ENCODE data around the gene UNC5A.

UNC5A gene

DNA sequence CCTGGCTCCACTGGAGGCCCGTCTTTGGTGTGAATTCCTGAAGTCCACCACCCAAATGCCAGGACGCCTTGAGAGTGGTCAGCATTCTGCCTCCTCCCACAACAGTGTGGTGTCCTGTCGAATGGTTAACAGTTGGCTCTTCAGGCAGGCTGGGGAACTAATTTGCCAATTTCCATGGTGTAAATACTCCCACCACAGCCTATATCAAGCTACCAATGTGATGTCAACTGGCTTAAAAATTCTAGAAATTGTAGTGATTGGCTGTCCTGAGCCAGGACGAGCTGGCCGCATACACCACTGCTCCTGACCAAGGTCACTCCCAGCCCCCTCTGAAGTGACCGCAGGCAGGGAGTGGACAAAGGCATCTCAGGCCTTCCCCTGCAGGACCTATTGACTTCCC lies 11.1 kb downstream of the UNC5A start:
- DNase-seq (ENCODE audit: low spot score), result no peak

DNA sequence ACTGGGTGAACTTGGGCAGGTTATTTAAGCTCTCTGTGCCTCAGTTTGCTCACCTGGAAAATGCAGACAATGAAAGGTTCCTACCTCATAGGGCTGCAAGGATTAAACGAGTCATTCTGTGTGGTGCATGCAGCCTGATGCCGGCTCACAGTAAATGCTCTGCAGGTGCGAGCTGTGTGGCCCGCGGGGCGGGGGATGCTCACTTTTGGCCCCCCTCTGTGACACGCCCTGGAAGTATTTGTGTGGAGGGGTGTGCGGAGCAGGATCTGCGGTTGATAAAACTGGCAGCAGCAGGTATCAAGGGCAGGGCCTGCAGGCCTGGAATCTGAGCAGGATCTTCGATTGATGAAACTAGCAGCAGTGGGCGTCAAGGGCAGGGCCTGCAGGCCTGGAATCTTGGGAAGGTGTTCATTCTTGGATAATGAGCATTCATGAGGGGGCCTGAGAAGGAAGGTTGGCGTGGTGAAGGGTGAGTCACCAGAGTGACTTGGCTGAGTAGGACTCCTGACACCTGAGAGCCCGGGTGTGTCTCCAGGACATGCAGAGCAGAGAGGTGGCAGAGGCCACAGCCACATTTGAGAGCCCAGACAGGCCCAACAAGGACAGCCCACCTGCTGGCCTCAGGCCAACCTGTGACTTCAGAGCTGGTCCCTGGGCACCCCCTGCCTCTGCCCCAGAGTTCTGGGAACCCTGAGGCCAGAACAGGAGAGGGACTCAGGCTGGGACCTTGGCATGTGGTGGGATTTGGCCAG lies 11.9 kb downstream of the UNC5A start:
- no peak for DNase-seq (ENCODE audit: low spot score)

DNA sequence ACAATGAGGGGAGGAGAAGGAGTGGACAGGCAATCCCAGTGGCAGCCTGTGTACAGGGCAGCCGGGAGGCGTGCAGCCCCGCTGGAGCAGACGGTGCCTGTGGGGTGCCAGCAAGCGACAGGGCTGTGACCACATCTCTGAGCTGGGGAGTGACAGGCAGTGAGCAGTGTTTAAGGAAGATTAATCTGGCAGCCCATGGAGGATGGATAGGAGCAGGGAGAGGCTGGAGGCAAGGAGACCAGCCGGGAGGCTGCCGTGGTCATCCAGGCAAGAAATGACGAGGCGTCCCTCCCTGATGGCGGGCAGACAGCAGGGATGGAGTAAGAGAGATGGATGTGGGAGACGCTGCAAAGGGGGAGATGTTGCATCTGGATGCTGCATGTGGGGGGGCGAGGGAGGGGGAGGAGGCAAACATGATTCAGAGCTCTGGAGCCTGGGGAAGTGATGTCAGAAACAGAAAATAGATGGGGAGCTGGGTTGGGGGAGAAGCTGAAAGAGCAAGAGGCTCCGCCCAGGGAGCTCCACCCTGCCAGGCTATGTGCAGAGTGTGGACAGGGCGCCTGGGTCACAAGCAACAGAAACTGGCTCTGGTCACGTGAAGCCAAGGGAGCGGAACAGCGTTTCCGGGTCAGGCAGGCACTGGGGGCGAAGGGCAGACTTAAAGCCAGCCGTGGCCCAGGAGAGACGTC lies 12.6 kb downstream of the UNC5A start:
- no peak for DNase-seq (ENCODE audit: low spot score)

GRCh38 chr5:176823869-176824412 lies 13.6 kb downstream of the UNC5A start:
- DNase-seq (ENCODE audit: low spot score), result no peak

DNA sequence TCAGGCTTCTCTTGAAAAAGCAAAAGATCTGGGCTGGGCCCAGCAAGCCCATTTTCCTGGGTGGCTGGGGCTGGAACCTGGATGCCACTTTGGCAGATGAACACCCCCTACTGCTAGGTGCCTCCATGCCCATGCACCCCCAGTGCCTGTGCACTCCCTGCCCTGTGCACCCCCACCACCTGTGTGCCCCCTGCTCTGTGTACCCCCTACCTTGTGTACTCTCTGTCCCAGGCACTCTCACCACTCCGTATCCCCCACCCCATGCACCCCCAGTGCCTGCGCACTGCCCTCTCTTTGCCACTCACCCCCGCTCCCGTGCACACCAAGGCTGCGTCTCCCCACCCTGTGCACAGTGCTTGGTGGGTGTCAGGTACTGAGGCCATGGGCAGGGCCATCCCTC lies 14.2 kb downstream of the UNC5A start:
- DNase-seq (ENCODE audit: low spot score), result no peak

- no peak for DNase-seq (ENCODE audit: low spot score)
Measured at GRCh38 chr5:176825234-176825633, 14.9 kb downstream of the UNC5A start.

DNA sequence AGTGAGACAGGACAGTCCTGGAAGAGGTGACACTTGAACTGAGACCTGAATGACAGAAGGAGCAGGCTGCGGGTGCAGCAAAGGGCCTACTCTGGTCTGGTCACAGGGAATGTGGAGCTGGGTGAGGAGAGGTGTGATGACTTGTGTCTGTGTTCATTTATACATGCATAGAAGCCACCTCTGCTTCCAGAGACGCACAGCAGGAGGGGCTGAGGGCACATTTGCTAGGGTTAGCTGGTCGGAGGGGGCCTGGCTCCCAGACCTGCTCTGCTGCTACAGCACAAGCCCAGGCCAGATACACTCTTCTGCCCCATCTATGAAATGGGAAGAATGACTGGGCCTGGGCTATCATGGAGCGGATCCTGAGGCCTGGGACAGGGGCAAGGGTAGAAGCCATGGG lies 15.6 kb downstream of the UNC5A start:
- no peak for DNase-seq (ENCODE audit: low spot score)

GRCh38 chr5:176827736-176828414 lies 17.5 kb downstream of the UNC5A start:
- DNase-seq (ENCODE audit: low spot score), result no peak

DNA sequence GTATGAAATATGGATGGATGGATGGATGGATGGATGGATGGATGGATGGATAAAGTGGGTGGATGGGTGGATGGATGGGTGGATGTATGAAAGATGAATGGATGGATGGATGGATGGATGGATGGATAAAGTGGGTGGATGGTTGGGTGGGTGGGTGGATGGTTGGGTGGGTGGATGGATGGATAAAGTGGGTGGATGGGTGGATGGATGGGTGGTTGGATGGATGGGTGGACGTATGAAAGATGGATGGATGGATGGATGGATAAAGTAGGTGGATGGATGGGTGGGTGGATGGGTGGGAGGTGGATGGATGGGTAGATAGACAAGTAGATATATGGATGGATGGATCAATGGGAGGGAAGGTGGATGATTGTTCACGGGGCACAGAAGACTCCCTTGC lies 19.0 kb downstream of the UNC5A start:
- no peak for DNase-seq (ENCODE audit: low spot score)

DNA sequence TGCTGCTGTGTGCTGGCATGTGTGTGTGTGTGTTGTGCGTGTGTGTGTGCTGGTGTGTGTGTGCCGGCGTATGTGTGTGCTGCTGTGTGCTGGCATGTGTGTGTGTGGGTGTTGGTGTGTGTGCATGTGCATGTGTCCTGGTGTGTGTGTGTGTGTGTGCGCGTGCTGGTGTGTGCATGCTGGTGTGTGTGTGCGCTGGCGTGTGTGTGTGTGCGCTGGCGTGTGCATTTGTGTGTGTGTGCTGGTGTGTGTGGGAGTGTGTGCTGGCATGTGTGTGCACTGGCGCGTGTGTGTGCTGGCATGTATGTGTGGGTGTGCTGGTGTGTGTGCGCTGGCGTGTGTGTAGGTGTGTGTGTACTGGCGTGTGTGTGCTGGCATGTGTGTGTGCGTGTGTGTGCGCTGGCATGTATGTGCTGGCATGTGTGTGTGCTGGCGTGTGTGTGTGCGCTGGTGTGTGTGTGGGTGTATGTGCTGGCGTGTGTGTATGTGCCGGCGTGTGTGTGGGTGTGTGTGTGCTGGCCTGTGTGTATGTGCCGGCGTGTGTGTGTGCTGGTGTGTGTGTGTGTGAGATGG lies 20.1 kb downstream of the UNC5A start:
- DNase-seq (ENCODE audit: low spot score), result no peak

- no peak for DNase-seq (ENCODE audit: low spot score)
Measured at GRCh38 chr5:176830995-176831423, 20.6 kb downstream of the UNC5A start.

GRCh38 chr5:176831425-176831824 lies 21.1 kb downstream of the UNC5A start:
- DNase-seq (ENCODE audit: low spot score), result no peak

GRCh38 chr5:176832162-176832561 lies 21.8 kb downstream of the UNC5A start:
- no peak for DNase-seq (ENCODE audit: low spot score)

DNA sequence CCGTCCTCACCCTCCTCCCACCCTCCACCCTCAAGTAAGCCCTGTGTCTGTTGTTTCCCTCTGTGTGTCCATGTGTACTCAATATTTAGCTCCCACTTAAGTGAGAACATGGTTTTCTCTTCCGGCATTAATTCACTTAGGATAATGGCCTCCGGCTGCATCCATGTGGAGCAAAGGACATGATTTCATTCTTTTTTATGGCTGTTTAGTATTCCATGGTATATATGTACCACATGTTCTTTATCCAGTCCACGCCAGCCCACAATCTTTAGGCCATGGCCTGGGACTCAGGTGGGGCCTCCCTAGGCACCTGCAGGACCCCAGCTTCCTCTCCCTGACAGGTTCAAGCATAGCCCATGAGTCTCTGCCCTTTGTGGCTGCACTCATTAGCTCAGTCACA lies 22.9 kb downstream of the UNC5A start:
- DNase-seq (ENCODE audit: low spot score), result no peak

DNA sequence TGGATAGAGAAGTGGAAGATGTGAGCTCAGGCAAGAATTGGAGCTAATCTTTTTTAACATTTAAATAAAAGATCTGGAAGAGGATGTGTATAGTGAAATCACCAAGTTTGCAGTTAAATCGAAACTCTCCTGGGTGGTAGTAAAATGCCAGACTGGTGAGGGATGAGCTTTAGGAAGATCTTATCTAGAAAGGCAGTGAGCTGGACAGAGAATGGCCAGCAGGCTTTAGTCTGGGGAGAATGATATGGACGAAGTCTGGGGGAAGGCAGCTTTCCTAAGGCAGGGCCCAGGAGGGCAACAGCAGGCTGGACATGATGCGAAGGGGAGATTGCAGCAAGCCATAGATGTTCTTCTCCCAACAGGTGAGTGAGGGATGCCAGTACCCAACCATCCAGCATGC lies 25.6 kb downstream of the UNC5A start:
- DNase-seq (ENCODE audit: low spot score), result no peak

- no peak for DNase-seq (ENCODE audit: low spot score)
Measured at GRCh38 chr5:176836811-176837706, 26.7 kb downstream of the UNC5A start.

GRCh38 chr5:176837707-176838115 lies 27.4 kb downstream of the UNC5A start:
- DNase-seq (ENCODE audit: low spot score), result peak; percentile 89

DNA sequence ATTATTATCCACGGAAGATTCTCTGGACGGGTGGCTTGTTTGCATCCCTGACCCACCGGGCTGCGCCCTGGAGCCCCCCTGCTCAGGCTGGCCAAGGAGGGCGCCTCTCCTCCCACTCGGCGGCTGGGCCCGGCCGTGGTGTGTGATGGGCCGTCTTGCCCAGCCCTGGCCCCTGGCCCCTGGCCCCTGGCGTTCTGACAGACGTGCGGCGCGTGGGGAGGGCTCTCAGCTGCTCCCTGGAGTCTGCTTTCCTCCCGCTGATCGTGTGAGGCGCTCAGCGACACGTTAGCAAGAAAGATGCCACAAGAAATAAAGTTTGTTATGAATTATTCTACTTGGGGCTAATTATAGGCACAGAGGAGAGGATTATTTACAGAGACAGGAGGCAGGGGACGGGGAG lies 33.3 kb downstream of the UNC5A start:
- DNase-seq (ENCODE audit: low spot score), result no peak

- no peak for DNase-seq (ENCODE audit: low spot score)
Measured at GRCh38 chr5:176844281-176844680, 33.9 kb downstream of the UNC5A start.

DNA sequence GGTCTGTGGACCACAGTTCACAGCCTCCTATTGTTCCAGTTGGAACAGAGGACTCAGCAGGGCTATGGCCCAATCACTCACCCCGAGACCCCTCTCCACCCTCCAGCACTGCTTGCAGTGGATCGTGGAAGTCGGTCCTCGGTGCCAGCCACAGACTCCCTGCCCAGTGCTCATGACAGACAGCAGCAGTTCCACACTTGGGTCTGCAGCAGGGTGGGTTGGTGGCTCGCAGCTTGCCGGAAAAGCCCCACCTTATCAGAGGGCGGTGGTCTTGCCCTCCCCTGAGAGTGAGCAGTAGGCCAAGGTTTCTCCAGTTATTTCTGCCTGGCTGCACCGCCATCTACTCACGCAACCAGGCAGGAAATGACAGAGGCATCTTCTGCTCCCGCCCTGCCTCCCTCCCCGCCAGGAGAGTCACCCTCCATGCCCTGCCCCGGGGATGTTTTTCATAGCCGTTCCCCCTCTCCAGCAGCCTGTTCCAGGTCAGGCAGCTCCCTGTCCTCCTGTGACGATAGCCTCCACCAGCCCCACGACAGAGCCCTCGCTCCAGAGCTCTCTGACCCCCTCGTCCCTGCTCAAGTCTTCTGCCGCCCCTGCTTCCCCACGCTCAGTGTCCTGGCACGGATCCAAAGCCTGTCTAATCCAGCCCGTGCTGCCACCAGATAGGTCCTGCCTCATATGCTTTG lies 34.5 kb downstream of the UNC5A start:
- peak; percentile 69 for DNase-seq (ENCODE audit: low spot score)

DNA sequence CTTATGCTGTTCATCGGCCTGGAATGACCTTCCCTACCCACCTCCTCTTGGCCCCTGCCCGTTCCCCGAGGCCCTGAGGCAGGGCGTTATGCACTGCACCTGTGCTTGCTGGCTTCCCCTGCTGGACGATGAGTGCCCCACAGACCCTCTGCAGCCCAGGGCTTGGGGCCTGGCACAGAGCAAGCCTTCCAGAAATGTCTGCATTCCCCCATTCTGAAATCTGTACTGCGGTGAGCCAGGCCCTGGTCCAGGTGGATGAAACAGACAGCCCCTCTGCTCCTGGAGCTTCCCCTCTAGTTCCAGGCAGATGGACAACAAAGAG lies 35.0 kb downstream of the UNC5A start:
- no peak for DNase-seq (ENCODE audit: low spot score)

All from GM03348 (cell line).